Measurements from ENCODE around the gene DOC2B.
"Not testable (repeated sequence)": the region's sequence is repeated elsewhere in the genome, so short reads cannot be mapped to it uniquely, and the experiment has no call there.

The DOC2B gene

GRCh38 chr17:187130-187529 lies 5.7 kb upstream of the DOC2B start:
- DNase-seq, result no peak

- no peak for DNase-seq
Measured at GRCh38 chr17:185445-186138, 4.1 kb upstream of the DOC2B start.

- DNase-seq, result no peak
Measured at GRCh38 chr17:183021-183420, 1.6 kb upstream of the DOC2B start.

GRCh38 chr17:182050-182751 lies 751 bp upstream of the DOC2B start:
- DNase-seq, result no peak

GRCh38 chr17:180381-181244 lies 837 bp downstream of the DOC2B start:
- no peak for DNase-seq

- no peak for DNase-seq
Measured at GRCh38 chr17:179781-180380, 1.6 kb downstream of the DOC2B start.

- DNase-seq, result no peak
Measured at GRCh38 chr17:179066-179432, 2.4 kb downstream of the DOC2B start.

GRCh38 chr17:178292-179065 lies 3.0 kb downstream of the DOC2B start:
- DNase-seq, result no peak

- no peak for DNase-seq
Measured at GRCh38 chr17:177762-178161, 3.7 kb downstream of the DOC2B start.

GRCh38 chr17:177155-177554 lies 4.3 kb downstream of the DOC2B start:
- DNase-seq, result no peak

- no peak for DNase-seq
Measured at GRCh38 chr17:173166-173911, 8.1 kb downstream of the DOC2B start.

- no peak for DNase-seq
Measured at GRCh38 chr17:172401-172800, 9.0 kb downstream of the DOC2B start.

GRCh38 chr17:171871-172270 lies 9.6 kb downstream of the DOC2B start:
- DNase-seq, result no peak

GRCh38 chr17:170130-170670 lies 11.2 kb downstream of the DOC2B start:
- no peak for DNase-seq

- DNase-seq, result not testable (repeated sequence)
Measured at GRCh38 chr17:168614-169013, 12.8 kb downstream of the DOC2B start.

- no peak for DNase-seq
Measured at GRCh38 chr17:165939-166338, 15.5 kb downstream of the DOC2B start.

GRCh38 chr17:164303-165235 lies 16.9 kb downstream of the DOC2B start:
- DNase-seq, result peak; percentile 32

GRCh38 chr17:163514-164098 lies 17.8 kb downstream of the DOC2B start:
- DNase-seq, result no peak

- DNase-seq, result no peak
Measured at GRCh38 chr17:162689-163088, 18.8 kb downstream of the DOC2B start.

- no peak for DNase-seq
Measured at GRCh38 chr17:161481-161880, 20.0 kb downstream of the DOC2B start.
